Measurements from ENCODE around the gene CCDC138. TPM values are rescaled to one million over a fixed set of nuclear protein-coding genes. Genes with fewer than 3 reads are reported as not detected.

CCDC138 gene
- total RNA-seq, 2 donors from 2014 or later = 6.5 to 16.0 TPM

DNA sequence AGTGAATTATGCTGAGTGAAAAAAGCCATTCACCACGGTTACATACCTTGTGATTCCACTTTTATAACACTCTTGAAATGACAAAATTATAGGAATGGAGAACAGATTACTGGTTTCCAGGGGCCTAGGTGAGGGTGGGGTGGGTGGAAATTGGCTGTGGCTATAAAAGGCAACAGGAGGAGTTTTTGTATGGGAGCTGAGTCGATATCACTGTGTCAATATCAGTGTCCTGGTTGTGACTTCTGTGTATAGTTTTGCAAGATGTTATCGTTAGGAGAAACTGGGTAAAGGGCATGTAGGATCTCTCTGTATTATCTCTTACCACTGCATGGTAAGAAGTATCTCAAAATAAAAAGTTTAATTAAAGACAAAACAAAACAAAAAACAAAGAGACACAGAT is 118.1 kb downstream of the CCDC138 start:
- DNase-seq (ENCODE audit: low spot score in 2 of 2) (no peak), ATAC-seq (no peak)
- peak overlapping the region in 1 of 2 donors; percentile 61 for H3K27ac Mint-ChIP-seq
- H3K36me3 Mint-ChIP-seq = peaks cover 23 to 25% of the 10 kb centered on the region in 2 donors
- H3K9me3 Mint-ChIP-seq = peaks cover 4 to 10% of the 10 kb centered on the region in 2 donors

- H3K27ac Mint-ChIP-seq = peak overlapping the region in 1 of 2 donors; percentile 61
- ATAC-seq (no peak), DNase-seq (ENCODE audit: low spot score in 2 of 2) (no peak)
- H3K36me3 Mint-ChIP-seq = peaks cover 23 to 25% of the 10 kb centered on the region in 2 donors
- peaks cover 4 to 10% of the 10 kb centered on the region in 2 donors for H3K9me3 Mint-ChIP-seq
Measured at GRCh38 chr2:108905176-108905575, 118.6 kb downstream of the CCDC138 start.

DNA sequence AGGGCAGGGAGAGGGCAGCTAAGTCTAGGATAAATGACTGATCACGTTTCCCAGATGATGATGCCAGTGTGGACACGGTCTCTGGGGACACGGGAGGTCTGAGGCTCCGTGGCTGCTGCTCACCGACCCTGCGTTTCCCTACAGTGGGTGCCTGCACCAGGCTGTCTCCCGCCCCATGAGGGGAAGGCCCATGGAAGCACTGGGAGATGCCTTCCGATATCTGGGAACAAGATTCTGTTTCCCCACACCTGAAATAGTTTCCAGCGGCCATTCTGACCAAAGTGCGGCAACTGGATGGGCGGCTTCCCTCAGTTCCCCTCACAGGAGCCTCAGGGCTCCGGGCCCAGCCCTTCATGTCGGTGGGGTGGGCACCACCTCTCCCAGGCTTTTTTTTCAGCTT is 119.3 kb downstream of the CCDC138 start:
- Mint-ChIP-seq H3K36me3 (peaks cover 18 to 20% of the 10 kb centered on the region in 2 donors), H3K9me3 (peaks cover 0 to 5% of the 10 kb centered on the region in 2 donors), H3K27ac (no peak overlapping the region)
- no peak for ATAC-seq
- DNase-seq (ENCODE audit: low spot score in 2 of 2) = no peak

DNA sequence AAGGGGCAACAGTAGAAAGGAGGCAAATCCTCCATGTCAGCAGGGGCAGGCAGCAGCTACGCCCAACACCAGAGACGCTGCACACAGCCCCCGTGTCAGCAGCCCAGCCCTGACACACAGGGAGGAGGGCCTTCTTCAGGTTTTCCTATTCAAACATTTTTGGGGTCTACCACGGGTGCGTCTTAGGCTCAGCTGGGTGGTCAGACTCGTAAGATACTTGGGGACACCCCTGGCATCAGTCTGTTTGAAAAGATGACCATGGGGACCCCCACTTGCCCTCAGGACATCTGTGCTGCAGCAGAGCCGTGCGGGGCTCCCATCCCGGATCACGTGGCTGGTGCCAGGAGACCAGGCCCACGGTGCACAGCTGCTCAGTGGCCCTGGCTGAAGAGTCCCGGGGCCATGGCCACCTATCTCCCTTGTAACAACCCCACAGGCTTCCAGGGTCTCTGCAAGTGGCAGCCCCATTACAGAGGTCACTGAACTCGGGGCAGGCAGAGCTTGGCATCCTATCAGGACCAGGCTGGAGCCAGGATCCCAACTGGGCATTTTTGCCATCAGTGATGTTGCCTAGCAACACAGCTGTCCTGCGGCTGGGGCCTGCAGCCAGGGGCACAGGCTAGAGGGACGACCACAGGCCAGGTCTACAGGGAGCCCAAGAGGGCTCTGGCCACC is 120.0 kb downstream of the CCDC138 start:
- H3K27ac Mint-ChIP-seq = no peak overlapping the region
- peaks cover 12 to 14% of the 10 kb centered on the region in 2 donors for H3K36me3 Mint-ChIP-seq
- H3K9me3 Mint-ChIP-seq = no peaks in the 10 kb centered on the region
- no peak for ATAC-seq
- no peak for DNase-seq (ENCODE audit: low spot score in 2 of 2)

DNA sequence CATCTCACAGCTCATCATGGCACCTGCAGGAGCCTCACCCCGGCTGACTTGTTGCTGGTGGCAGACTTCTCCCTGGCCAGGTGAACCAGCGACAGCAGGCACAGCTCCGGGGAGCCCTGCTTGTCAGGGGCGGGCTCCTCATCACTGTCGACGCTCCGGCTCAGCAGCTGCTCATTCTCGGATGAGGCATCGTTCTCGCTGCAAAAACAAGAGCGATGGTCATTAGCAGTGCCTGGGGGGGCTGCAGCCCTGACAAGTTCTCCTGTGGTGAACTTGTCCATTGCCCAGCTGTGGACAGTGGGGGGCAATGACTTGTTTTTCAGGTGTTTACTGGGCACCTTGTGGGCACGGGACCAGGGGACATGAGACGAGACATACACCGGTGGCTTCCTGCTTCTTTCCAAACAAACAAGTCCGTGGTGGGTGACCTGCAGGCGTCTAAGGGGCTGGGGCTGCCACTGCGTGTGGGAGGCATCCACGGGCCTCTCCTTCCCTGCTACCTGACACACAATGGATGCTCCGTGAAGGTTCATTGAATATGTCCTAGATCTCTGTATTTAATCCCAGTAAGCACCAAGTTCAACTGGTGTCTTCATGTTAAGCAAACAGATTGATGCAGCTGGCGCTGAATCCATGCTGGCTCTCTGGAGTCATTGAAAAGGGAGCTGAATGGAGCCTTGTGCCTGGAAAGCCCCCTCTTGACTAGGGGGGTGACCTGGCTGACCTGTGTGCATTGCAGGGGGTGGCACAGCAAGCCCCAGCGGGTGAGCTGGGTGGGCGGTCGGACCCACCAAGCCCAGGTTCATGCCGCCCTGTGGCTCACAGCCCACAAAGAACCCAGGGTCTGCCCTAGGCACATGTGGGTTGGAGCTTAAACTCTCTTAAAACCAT is 121.5 kb downstream of the CCDC138 start:
- ATAC-seq (no peak), DNase-seq (ENCODE audit: low spot score in 2 of 2) (no peak)
- no peak overlapping the region for H3K27ac Mint-ChIP-seq
- peaks cover 4 to 5% of the 10 kb centered on the region in 2 donors for H3K36me3 Mint-ChIP-seq
- H3K9me3 Mint-ChIP-seq = no peaks in the 10 kb centered on the region

- H3K36me3 Mint-ChIP-seq = peaks cover 4 to 5% of the 10 kb centered on the region in 2 donors
- DNase-seq (ENCODE audit: low spot score in 2 of 2) = no peak
- no peaks in the 10 kb centered on the region for H3K9me3 Mint-ChIP-seq
- no peak overlapping the region for H3K27ac Mint-ChIP-seq
- no peak for ATAC-seq
Measured at GRCh38 chr2:108908713-108909070, 122.1 kb downstream of the CCDC138 start.

- Mint-ChIP-seq H3K9me3 (no peaks in the 10 kb centered on the region), H3K36me3 (peaks cover 4 to 5% of the 10 kb centered on the region in 2 donors), H3K27ac (peak overlapping the region in 1 of 2 donors; percentile 15)
- DNase-seq (ENCODE audit: low spot score in 2 of 2) = no peak
- no peak for ATAC-seq
Measured at GRCh38 chr2:108909275-108909823, 122.8 kb downstream of the CCDC138 start.

GRCh38 chr2:108910011-108910431 is 123.5 kb downstream of the CCDC138 start:
- no peak overlapping the region for H3K27ac Mint-ChIP-seq
- peaks cover under 1 to 2% of the 10 kb centered on the region in 2 donors for H3K36me3 Mint-ChIP-seq
- no peaks in the 10 kb centered on the region for H3K9me3 Mint-ChIP-seq
- ATAC-seq (no peak), DNase-seq (ENCODE audit: low spot score in 2 of 2) (no peak)

DNA sequence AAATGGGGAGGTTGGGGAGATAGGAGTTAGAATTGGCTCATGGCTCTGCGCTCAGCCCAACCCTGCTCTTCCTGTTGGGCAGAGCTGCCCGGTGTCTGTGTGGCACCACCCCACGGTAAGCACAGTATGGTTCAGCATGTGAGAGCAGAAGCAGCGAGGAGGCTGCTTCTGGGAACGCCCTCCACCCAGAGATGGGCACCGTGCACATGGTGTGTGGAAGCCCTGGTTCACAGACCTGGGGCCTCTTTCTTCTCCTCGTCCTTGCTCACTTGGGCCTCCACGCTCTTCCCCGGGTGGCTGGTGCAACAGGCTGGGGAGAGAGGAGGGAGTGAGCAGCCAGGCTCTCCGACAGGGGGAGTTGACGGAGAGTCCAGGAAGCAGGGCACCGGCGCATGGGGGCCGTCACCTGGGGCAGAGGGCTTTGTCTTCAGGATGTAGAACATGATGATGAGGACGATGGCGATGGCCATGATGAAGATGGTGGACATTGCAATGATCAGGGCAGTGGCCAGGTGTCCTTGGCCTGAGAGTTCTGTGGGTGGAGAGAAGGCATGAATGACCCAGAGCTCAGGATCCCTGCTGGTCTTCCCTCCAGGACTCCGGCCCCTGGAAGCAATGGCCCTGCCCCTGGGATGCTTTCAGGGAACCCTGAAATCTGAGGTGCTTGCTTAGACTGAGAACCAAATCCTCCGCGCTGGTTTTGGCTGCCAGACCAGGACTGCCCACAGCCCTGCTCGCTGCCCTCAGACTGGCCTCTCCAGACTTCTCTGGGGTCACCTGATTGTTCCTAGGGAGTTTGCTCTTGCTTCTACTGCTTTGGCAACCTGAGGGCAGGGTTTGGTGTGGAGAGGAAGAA is 124.2 kb downstream of the CCDC138 start:
- no peak overlapping the region for H3K27ac Mint-ChIP-seq

GRCh38 chr2:108911401-108911800 is 124.8 kb downstream of the CCDC138 start:
- no peaks in the 10 kb centered on the region for H3K9me3 Mint-ChIP-seq
- no peaks in the 10 kb centered on the region for H3K36me3 Mint-ChIP-seq
- H3K27ac Mint-ChIP-seq = peak overlapping the region in 1 of 2 donors; percentile 50
- no peak for ATAC-seq
- DNase-seq (ENCODE audit: low spot score in 2 of 2) = no peak

More for the DNA sequence above, 124.2 kb downstream of the CCDC138 start:
- DNase-seq (ENCODE audit: low spot score in 2 of 2) = no peak
- ATAC-seq = no peak
- no peaks in the 10 kb centered on the region for H3K36me3 Mint-ChIP-seq
- H3K9me3 Mint-ChIP-seq = no peaks in the 10 kb centered on the region

DNA sequence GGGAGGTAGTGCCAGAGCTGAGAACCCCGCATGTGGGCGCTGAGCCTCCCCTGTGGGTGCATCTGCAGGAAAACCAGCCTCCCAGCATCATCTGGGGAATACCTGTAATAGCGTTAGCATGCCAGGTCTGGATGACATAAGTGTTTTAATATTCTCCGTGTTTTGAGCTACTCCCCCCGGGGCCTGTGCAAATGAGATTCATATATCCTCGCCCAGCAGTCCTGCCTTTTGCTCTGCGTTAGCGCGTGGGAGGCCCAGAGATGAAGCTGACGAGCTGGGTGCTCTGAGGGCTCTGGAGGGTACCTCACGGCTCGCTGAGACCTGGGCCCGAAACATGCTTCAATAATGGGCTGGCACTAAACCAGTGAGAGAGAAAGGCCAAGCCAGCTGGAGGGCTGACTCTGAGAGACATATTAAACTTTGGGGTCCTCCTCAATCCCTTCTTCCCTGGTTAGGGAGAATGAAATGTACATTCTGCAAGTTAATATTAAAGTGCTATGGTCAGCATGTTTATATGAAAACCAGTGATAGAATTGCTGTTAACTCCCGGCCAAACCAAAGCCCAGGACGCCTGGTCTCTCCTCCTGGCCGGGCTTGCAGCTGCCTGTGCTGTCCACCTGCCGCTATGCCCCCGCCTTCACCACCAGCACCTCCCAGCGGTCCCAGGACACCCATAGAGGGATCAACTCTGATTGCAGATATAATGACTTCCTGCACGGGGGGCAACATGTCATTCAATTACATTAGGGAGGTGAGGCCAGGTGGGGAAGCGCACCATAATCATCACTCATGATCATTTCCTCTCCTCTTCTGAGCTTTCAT is 125.4 kb downstream of the CCDC138 start:
- no peak for DNase-seq (ENCODE audit: low spot score in 2 of 2)
- H3K36me3 Mint-ChIP-seq = no peaks in the 10 kb centered on the region
- no peaks in the 10 kb centered on the region for H3K9me3 Mint-ChIP-seq
- ATAC-seq = no peak
- H3K27ac Mint-ChIP-seq = peak overlapping the region in 1 of 2 donors; percentile 55

- ATAC-seq (no peak), DNase-seq (ENCODE audit: low spot score in 2 of 2) (no peak)
- Mint-ChIP-seq H3K36me3 (no peaks in the 10 kb centered on the region), H3K9me3 (no peaks in the 10 kb centered on the region), H3K27ac (peak overlapping the region in 1 of 2 donors; percentile 55)
Measured at GRCh38 chr2:108912629-108912902, 126.0 kb downstream of the CCDC138 start.

DNA sequence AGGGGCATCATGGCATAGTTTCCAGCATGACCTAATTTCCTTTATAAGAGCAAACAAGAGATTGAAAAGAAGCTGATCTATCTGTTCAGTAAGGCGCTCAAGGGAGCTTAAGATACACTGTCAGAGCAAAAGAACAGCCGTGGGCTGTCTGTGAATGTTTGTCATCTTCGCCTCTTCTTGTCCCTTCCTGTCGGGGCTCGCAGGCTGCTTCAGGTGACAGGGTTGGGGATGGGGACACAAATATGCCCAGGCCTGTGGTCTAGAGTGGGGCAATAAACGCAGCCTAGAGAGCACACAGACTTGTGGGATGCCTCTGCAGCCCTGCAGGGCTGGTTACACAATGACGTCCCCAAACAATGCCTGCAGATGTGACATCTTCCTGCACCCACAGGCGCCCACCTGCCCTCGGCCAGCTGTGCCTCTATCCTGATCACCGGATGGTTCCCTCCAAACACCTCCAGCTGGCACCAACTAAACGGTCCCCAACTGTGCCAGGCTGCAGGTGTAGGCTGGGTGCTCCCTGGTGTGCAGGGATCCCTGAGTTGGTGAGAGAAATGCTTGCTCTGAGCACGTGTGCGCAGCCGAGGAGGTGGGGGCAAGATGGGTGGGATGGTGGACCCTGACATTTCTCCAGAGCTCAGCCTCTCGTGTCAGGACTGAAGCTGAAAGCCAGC is 129.7 kb downstream of the CCDC138 start:
- Mint-ChIP-seq H3K9me3 (no peaks in the 10 kb centered on the region), H3K27ac (peak overlapping the region in 1 of 2 donors; percentile 65), H3K36me3 (no peaks in the 10 kb centered on the region)
- no peak for DNase-seq (ENCODE audit: low spot score in 2 of 2)
- no peak for ATAC-seq

GRCh38 chr2:108916796-108917421 is 130.3 kb downstream of the CCDC138 start:
- H3K36me3 Mint-ChIP-seq = no peaks in the 10 kb centered on the region
- no peaks in the 10 kb centered on the region for H3K9me3 Mint-ChIP-seq
- no peak for DNase-seq (ENCODE audit: low spot score in 2 of 2)
- ATAC-seq = no peak
- peak overlapping the region in 1 of 2 donors; percentile 77 for H3K27ac Mint-ChIP-seq

- Mint-ChIP-seq H3K36me3 (no peaks in the 10 kb centered on the region), H3K27ac (peak overlapping the region in 1 of 2 donors; percentile 84), H3K9me3 (no peaks in the 10 kb centered on the region)
- DNase-seq (ENCODE audit: low spot score in 2 of 2) = no peak
- no peak for ATAC-seq
Measured at GRCh38 chr2:108917526-108917925, 131.0 kb downstream of the CCDC138 start.

Measured in activated naive CD4-positive, alpha-beta T cell treated with anti-CD3 and anti-CD28 coated beads, Interleukin-2, amount 50 U/mL, for 72 hours (primary cell).